Transverse colon (tissue), 4 donors: Measurements from ENCODE around the gene SLC22A15. TPM values are rescaled to one million over a fixed set of nuclear protein-coding genes. Genes with fewer than 3 reads are reported as not detected.

Source experiments
- total RNA-seq, 4 donors: library from RNA; depleted of rRNA; stranded (reverse); fragments of >200 nt; gene quantifications; one replicate each; pipeline ENCODE4 v1.1.0, GENCODE V29; 2016

The SLC22A15 gene
- total RNA-seq, 4 donors from 2014 or later = 1.9 to 5.6 (median 3.4) TPM

Other genes with a start within 250 kb of the SLC22A15 start
- 10 to 100 TPM in 2 of 4 donors, 1 to 10 TPM in 2; 5.9 to 11.2 (median 9.4) TPM for gene CASQ2, start 207.8 kb upstream of the SLC22A15 start, total RNA-seq
- gene NHLH2, start 135.4 kb upstream of the SLC22A15 start, total RNA-seq = not detected
- 1 to 10 TPM in 3 of 4 donors, under 1 TPM in 1; 0.20 to 9.4 (median 4.8) TPM for gene MAB21L3, start 134.9 kb downstream of the SLC22A15 start, total RNA-seq